Stimulated activated CD4-positive, alpha-beta T cell treated with anti-CD3 and anti-CD28 coated beads, Interleukin-12 subunit alpha, Interleukin-12 subunit beta, amount 100 ng/mL, for 24 hours (primary cell): ENCODE data around the gene GET4.
"Not testable (repeated sequence)": the region's sequence is repeated elsewhere in the genome, so short reads cannot be mapped to it uniquely, and the experiment has no call there.

Experiments
- DNase-seq, 2 experiments: peaks; one replicate each; pipeline ENCODE4 v3.0.0-alpha.2; 2020; ENCODE audit warnings: low read depth in 2 of 2

The GET4 gene

DNA sequence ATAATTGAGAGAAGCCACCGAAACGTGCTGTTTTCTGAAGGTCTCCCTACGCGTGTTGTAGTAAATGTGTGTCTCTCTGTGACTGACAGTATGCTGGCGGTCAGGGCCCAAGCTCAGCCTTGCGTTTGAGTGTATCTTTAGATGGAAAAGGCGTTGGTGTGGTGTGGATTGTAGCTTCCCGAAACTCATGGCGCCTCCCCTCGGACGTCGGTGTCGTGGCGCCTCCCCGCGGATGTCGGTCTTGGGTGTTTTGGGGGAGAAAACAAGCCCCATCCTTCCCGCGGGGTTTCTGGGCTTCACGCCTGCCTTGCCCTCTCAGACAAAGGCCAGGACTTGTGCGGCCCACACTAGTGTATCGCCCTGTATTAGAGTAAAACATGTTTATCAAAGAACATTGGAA lies 31.3 kb upstream of the GET4 start:
- DNase-seq = no peak

DNA sequence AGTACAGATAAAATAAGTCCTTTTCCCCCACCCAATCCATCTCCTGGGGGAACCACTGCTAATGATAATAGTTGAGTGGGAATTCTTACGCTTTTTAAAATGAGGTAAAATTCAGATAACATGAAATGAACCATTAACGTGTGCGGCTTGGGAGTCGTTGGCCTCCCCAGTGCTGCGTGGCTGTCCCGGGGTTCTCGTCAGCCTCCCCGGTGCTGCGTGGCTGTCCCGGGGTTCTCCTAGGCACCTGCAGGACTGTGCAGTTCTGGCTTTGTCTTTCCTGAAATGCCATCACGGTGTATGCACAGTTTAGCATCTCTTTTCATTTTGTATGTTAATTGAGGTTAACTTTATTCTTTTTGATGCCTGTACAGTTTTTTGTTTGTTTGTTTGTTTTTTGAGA lies 30.6 kb upstream of the GET4 start:
- DNase-seq = no peak

DNA sequence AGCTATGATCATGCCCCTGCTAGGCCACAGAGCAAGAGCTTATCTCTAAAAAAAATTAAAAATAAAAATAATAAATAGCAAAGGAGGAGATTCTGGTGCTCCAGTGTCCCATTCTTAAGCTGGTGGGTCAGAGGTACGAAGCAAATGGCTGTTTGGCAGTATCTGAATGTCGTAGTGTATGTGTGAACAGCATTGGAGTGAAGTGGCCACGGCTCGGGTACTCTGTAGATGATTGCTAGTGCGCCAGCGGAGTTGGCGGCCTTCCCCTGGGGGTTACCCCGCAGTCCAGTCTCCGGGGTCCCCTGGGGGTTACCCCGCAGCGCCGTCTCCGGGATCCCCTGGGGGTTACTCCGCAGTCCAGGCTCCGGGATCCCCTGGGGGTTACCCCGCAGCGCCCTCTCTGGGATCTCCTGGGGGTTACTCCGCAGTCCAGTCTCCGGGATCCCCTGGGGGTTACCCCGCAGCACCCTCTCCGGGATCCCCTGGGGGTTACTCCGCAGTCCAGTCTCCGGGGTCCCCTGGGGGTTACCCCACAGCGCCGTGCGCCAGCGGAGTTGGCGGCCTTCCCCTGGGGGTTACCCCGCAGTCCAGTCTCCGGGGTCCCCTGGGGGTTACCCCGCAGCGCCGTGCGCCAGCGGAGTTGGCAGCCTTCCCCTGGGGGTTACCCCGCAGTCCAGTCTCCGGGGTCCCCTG lies 29.2 kb upstream of the GET4 start:
- not testable (repeated sequence) for DNase-seq

DNA sequence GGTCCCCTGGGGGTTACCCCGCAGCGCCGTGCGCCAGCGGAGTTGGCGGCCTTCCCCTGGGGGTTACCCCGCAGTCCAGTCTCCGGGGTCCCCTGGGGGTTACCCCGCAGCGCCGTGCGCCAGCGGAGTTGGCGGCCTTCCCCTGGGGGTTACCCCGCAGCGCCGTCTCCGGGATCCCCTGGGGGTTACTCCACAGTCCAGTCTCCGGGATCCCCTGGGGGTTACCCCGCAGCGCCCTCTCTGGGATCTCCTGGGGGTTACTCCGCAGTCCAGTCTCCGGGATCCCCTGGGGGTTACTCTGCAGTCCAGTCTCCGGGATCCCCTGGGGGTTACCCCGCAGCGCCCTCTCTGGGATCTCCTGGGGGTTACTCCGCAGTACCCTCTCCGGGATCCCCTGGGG lies 28.6 kb upstream of the GET4 start:
- DNase-seq = not testable (repeated sequence)

DNA sequence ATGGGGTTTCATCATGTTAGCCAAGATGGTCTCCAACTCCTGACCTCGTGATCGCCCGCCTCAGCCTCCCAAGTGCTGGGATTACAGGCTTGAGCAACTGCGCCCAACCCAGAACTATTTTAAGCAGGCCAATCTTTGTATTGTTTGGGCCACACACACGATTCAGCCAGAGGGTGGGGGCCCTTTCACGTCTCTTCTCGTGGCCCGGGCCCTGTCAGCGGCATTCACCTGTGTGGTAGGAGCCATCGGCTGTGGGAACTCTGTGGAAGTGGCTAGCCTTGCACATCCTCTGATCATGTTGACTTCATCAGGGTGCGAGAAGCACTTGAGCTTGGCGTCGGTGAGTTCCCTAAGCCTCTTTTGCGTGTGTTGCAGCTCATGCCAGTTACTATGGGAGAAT lies 27.2 kb upstream of the GET4 start:
- DNase-seq = no peak

DNA sequence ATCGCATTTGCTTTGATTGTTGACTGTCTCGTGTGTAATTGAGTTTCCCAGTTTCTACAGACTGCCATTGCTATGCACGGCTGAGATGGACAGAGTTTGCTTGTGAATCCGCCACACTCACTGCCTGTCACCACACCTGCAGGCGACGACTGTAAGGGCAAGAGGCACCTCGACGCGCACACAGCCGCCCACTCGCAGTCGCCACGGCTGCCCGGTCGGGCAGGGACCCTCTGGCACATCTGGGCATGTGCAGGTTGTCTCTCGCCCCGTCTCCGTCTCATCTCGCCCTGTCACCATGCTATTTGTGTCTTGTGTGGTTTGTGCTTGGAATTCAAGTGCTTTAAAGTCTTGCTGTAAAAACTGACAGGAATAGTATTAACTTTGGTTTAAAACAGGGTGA lies 26.6 kb upstream of the GET4 start:
- DNase-seq = no peak

DNA sequence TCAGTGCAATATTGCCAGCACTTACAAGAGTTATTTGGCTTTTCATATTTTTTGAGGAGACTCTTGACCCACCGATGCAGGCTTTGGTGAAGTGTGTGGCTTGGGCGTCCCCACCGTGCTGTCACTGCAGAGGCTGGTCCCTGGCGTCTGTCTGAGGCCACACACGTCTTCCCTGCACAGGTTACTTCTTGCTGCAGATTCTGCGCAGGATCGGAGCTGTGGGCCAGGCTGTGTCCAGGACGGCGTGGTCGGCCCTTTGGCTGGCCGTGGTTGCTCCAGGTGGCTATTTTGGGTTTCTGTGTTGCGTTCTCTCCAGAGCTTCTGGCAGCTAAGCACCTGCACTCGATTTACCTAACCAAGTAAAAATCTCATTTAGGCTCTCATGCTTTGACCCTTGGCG lies 25.1 kb upstream of the GET4 start:
- DNase-seq = no peak

DNA sequence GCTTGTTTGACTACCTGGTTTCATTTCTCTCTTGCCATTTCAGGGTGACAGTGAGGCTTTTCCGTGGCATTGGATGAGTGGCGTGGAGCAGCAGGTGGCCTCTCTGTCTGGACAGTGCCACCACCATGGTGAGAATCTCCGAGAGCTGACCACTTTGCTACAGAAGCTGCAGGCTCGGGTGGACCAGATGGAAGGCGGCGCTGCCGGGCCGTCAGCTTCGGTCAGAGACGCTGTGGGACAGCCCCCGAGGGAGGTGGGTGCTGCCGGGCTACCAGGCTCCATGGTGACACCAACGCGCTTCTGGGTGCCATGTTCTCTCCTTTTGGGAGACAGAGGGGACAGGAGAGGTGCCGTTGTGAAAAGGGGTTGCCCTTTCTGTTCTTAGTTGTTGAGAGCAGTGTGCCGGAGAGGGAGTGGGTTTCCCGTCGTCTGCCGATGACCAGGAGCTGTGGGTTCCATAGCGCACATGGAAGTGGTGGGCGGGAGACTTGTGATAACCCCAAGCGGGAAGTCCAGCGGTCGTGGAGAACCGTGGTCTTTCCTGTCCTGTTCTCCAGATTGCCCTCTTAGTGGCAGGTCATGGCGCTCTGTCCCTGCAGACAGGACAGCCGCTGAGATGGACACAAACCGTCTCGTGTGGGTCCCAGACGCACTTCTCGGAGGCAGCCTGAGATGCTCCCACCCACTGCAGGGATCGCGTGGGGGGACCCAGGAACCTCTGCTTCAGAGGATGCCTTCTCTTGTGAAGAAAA lies 22.8 kb upstream of the GET4 start:
- no peak for DNase-seq

DNA sequence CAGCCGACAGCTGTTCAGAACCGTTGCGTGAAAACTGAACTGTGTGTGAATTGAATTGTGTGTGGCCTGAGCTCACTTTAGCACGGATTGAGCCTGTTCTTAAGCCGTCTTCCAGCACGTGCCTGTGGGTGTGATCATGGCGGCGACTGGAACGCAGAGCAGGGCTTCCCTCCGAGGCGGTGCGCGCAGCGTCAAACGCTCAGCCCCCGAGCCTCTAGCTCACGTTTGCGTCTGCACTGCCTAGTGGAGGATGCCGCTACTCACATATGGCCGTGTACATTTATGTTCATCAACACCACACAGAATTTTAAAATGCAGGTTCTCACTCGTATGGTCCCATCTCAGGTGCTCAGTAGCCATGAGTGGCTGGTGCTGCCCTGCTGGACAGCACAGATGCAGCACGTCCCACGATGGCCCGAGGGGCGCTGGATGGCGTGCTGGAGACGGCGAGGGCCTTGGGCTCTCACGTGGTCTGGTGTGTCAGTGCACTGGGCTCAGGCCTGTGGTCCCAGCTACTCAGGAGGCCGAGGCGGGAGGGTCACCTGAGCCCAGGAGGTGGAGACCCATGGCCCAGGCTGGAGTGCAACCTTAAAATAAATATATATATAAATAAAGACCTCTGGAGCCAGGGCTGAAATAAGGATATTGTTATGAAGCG lies 22.1 kb upstream of the GET4 start:
- no peak for DNase-seq

DNA sequence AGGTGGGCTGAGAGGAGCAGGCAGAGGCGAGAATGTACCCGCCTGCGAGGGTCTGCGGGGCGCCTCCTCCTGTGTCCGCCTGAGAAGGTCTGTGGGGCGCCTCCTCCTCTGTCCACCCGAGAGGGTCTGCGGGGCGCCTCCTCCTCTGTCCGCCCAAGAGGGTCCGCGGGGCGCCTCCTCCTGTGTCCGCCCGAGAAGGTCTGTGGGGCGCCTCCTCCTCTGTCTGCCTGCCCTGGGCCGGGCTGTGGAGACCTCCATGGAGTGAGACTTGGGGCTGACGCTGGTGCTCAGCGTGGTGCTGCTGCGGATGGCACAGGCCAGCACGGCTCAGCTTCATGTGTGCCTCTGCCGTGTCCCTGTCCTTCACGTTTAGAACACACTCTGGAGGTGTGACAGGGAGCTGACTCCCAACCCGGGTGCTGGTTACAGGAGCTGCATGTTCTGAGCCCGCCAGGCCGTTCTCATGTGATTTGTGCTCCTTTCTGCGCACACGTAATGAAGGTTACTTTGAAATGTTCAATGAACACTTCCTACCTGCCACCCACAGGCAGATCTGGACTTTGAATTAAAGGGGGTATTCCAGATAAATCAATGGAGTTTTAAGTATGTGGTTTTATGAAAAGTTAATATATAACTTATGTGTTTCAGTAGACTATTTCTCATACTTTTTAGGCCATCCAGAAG lies 20.5 kb upstream of the GET4 start:
- DNase-seq = no peak

DNA sequence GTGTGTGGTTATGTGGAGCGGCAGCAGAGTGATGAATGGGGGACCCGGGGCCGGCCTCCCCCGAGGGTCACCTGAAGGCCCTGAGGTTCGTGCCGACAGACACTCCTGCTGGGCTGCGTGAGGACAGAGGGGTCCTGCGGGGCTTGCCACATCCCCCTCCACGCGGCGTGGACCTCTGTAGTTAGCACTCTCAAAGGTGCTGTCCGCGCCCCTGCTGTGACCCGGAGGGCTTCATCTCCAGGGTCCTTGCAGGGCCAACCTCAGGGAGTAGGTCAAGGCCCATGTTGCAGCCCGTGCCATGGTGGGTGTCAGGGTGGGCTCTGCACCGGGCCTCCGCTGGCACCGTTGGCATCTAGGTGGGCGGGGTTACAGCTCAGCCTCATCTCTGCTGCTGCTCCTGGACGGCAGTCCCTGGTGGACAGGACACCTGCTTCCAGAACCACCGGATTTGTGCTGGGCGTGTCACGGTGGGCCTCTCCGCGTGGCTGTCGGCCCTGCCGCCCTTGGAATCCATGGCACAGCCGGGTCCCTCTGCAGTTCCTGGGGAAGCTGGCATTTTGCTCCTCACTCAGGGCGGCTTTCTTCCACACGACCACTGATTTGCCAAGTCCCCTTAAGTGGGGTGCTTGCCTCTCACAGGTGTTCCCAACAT lies 19.8 kb upstream of the GET4 start:
- no peak for DNase-seq

DNA sequence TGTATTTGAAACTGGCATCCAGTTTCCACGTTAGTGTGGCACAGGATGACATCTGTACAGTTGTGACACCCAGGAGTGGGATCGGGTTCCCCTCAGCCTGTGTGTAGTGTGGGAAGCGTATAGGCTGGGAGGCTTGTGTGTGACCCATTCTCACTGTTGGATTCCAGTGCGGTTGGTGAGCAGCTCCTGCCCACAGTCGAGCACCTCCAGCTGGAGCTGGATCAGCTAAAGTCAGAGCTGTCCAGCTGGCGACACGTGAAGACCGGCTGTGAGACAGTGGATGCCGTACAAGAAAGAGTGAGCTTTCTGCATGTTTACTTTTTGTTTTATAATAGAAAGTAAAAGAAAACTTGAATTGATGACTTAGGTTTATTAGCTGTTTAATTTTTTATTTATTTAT lies 18.7 kb upstream of the GET4 start:
- no peak for DNase-seq

DNA sequence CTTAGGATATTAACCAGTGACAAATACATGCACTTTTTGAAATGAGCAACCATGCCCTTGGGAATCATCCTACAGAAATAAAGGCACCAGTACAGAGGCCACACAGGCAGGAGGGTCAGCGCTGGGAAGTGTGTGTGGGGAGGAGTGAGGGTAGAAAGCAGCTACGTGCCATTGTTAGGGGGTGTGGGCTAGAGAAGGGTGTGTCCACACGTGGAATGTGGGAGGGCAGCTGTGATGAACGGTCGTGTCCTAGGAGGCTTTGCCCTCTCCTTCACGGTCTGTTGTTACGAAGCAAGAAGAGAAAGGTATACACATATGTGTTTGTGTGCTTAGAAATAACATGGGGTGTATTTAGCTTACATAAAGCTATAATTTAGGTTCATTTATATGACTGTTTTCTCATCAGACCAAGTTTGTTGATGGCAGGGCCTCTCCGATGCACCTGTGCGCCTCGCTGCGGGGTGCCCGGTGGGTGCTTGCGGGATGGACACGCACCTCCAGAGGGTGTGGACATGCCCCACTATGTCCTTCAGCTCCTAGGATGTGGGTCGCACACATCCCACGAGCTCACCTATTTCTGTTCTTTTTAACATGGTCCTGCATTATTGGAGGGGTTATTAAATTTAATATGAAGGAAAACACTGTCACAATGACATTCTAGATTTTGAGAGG lies 16.9 kb upstream of the GET4 start:
- DNase-seq = no peak

DNA sequence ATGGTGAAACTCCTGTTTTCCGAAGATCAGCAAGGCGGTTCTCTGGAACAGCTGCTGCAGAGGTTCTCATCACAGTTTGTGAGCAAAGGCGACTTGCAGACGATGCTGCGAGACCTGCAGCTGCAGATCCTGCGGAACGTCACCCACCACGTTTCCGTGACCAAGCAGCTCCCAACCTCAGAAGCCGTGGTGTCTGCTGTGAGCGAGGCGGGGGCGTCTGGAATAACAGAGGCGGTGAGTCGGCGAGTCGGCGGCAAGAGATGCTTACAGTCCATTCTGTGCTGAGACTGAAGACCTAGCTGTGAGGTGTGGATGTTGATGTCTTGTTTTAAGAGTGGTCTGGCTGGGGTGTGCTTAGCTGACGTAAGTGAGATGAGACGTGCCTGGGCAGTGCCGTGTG lies 16.2 kb upstream of the GET4 start:
- DNase-seq = no peak

DNA sequence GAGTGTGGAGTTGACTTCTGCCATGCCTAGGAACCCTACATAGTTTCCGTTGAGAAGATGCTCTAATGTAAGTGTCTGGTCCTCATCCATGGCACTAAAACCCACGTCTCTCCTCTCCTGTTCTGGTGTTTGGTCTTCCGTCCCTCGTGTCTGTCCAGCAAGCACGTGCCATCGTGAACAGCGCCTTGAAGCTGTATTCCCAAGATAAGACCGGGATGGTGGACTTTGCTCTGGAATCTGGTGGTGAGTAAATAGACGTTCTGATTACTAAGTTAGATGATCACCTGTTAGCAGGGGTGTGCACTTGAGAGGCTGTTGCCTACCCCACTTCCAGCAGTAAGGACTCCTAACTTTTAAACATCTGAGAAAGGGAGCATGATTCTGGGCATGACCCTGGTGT lies 15.1 kb upstream of the GET4 start:
- no peak for DNase-seq

DNA sequence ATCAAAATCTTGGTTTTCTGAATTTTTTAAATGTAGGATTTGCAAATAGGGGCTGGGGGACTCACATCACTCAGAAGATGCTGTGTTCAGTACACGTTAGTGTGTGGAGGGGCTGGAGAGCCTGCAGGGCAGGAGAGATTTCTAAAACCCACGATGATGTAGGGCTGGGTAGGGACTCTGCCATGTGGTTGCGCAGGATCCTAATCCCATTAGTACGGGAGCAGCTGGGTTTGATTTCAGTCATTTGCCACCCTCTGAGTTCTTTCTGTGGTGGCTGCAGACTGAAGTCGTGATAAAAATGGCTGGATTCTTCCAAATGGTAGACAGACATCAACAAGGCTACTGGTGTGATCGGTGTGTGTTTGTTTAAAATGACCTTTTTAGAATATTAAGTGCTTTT lies 14.2 kb upstream of the GET4 start:
- no peak for DNase-seq

DNA sequence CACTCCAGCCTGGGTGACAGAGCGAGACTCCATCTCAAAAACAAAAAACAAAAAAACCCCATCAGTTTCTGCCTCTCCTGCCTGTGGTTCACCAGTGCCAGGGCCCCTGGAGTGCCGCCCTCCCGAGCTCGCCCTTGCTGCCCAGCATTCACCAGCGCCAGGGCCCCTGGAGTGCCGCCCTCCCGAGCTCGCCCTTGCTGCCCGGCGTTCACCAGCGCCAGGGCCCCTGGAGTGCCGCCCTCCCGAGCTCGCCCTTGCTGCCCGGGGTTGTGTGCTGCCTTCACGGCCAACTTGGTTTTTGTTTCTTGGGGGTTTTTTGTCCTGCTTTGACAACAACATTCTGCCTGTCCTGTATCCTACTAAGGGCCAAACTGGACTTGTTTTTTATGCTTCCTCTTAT lies 13.2 kb upstream of the GET4 start:
- DNase-seq = no peak

DNA sequence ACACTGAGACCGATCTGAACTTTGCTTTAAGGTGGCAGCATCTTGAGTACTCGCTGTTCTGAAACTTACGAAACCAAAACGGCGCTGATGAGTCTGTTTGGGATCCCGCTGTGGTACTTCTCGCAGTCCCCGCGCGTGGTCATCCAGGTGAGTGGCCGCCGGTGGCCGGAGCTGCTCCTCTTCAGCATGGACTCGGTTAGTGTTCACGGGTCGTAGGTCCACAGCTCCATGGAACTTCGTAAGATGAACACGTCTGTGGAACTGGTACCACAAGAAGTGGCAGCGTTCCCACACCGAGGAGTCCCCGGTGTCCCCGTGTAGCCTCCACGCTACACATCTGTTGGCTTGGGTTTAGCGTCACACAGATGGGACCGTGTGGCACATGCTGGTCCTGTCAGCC lies 10.4 kb upstream of the GET4 start:
- no peak for DNase-seq

DNA sequence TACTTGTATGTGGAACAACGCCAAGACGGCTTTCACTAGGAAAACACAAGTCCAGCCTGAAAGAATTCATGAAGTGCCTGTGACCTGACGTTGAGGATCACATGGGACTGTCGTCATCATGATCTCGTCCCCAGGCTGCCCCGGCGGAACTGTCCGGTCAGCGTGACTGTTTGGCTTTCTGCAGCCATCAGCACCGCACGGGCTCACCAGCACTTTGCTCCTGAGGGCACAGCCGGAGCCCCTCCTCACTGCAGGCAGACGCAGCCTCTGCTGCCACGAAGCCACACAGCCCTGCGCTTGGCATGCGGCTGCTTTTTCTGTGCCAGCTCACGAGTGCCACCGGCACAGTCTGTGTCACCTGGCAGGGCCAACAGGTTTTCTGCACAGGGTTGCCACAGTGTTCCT lies 9.4 kb upstream of the GET4 start:
- no peak for DNase-seq

DNA sequence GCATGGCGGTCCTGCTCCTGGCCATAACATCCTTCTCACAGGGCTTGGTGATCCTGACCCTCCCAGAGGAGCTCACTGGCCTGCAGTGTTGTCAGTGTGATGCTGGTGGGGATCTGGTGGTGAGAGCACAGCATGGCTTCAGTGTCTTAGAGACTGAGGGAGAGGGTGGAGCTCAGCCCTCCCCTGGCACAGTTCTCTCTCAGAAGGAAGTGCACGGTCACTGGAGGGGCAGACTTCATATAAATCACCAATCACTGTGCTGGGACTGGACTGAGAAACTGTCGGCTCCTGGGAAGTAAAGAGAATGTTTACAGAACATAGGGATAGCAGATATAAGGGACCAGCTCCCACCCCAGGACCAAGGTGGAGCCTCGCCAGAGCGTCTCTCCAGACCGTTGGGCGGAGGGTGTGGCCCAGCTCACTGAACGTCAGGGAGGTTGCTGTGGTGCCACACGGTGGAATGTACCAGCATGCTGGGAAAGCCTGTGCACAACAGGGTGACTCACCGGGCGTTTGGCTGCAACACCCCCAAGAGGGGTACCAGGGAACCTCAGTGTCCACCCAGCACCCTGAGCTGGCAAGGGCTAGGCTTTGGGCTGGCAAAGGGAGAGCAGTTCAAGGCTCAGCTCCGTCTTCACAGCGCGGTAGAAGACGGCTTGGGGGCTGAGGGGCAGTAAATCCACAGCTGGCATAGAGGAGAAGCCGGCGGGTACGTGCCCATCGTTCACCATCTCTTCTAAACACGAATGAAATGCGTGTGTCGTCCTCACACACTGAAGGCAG lies 8.8 kb upstream of the GET4 start:
- no peak for DNase-seq

DNA sequence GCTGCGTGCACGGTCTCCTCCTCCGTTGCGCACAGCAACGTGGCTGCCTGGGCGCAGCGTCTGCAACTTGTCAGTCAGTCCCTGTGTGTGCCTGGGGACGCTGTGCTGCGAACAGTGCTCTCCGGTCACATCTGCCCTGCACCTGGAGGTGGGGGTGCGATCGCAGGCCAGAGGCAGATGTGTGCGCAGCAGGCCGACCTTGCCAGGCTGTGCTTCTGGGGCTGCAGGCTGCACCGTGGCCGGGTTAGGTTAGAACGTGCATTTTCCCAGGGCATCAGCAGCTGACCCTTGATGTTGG lies 8.2 kb upstream of the GET4 start:
- no peak for DNase-seq
